GM19468 (cell line): ENCODE results near the gene PWP2.

ENCODE experiments used
- ATAC-seq: cut with Tn5 transposase; IDR thresholded peaks from one replicate; pipeline ENCODE4 v1.9.1; 2021; ENCODE audit warnings: mild to moderate bottlenecking, moderate library complexity, moderate number of reproducible peaks; ENCODE audit not compliant: unreplicated experiment; ENCODE audit errors: extremely low read depth

PWP2 gene

DNA sequence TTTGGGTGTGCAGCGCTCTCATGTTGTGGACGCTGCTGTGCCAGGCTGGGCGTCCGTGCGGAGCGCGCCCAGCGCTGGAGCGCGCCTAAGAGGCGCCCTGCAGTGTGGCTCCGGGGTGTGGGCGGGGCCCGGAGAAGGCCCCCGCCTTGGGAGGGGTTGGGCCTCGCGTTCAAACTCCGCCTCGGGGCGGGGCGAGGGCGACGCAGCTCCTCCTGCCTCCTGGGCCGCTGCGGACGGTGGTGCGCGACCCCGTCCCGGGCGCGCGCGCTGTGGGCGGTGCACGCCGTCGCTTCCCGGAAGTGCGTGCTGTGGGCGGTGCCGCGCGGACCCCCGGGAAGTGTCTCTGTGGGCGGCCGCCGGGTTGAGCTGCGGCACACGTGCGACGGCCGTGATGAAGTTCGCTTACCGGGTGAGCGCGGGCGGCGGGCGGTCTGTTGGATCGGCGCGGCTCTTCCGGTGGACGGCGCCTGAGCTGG, at the start of gene PWP2:
Gene PWP2 (plus strand): TSS at position 374 of the 476 bp plus-strand sequence. CDS start 18 bp downstream, at position 392.
- ATAC-seq = peak; percentile 55

DNA sequence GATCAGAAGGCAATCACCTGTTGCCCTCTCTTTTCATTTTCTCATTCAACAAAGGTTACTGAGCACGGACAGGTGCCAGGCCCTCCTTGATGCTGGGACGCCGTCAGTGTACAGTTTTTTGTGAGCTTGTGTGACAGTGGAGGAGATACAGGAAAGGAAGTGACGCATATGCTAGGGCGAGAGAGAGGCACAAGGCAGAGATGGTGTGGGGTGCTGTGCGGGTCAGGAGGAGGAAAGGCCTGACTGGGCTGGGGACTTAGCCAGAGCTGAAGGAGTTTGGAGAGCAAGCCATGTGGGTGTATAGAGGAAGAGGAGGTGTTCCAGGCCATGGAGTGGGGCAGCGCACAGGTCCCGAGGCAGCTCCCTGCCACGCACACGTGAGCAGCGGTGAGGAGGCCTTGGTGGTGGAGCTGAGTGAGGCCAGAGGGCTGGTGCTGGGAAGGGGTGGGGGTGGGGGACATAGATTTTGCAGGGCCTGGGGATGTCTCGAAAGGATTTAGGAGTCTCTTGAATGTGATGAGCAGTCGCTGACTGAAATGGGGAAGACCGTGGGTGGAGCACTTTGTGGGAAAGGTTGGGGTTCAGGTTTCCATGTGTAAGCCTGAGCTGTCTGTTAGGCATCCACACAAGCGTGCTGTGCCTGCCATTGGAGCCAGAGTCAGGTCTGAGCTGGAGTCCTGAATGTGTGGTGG, 49.1 kb upstream of the PWP2 start:
- no peak for ATAC-seq

- no peak for ATAC-seq
Observed at GRCh38 chr21:44058652-44058964, 48.6 kb upstream of the PWP2 start.

DNA sequence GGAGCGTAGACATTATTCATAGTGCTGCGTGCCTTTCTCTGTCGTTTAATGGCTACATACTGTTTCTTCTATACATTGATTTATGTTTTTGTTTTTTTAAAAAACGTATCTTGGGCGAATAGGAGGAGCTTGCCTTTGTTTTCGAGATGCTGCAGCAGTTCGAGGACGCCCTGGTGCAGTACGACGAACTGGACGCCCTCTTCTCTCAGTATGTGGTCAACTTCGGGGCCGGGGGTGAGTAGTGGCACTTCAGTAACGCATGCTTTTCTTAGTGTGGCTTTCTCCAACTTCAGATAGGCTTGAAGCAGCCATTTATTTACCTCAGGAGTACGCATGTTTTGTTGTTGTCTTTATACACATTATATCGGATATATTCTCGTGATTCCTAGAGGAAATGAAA, 48.2 kb upstream of the PWP2 start:
- no peak for ATAC-seq

DNA sequence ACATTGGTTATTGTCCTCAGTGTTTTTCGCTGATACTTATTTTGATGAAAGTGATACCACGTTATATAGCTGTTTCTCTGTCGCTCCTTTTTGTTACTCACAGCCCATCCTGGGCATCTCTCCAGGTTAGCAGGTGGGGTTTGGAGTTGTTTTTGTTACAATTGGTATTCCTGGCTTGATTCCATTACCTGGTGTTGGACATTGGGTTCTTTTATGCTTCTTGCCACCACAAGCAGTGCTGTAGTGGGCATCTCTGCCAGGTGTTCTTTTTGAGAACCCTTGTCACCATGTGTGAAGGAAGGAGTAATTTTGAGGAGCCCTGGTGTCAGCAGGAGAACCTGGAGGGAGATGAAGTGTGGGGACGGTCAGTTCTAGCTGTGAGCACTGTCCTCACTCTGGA, 47.5 kb upstream of the PWP2 start:
- ATAC-seq = no peak

DNA sequence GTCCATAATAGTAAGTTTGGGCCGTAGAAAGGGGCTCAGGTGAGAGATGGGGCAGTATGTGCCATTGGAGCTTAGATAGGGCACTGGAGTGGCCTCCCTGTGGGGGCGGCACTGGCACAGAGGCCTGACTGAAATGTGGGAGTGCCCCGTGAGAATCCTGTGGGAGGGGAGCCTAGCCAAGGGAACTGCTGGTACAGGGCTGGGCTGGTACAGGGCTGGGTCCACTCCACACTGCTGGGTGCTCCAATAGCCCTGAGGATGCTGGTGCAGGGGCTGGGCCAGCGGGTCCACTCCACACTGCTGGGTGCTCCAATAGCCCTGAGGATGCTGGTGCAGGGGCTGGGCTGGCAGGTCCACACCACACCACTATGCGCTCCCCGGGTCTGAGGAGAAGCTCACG, 44.8 kb upstream of the PWP2 start:
- ATAC-seq = no peak

- no peak for ATAC-seq
Observed at GRCh38 chr21:44063151-44063912, 43.9 kb upstream of the PWP2 start.

DNA sequence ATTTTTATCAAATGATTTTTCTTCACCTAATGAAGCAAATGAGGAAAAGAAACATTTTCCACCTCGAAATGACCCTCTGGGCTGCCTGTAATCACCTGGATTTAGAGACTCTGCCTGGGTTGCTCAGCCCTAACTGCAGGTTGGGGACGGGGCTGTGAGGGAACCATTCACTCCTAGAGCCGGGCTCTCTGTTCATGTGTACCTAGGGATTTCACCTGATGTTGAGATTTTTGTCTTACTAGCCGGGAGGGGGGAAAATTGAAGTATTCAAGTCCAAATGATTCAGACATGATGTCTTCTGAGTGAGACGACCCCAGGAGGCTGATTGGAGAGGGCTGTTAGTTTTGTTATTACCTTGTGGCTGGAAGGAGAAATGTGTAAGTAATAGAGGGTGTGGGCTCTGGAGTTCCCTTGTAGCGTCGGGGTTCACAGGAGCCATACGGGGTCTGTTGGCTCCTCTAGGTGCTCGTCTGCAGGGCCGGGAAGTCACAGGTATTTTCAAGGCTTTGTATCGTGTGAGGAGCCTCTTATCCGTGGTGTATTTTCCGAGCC, 42.3 kb upstream of the PWP2 start:
- no peak for ATAC-seq

GRCh38 chr21:44065428-44065827, 41.8 kb upstream of the PWP2 start:
- ATAC-seq = no peak

- ATAC-seq = no peak
Observed at GRCh38 chr21:44066116-44066515, 41.1 kb upstream of the PWP2 start.

GRCh38 chr21:44067011-44067839, 40.0 kb upstream of the PWP2 start:
- no peak for ATAC-seq

GRCh38 chr21:44070391-44070790, 36.8 kb upstream of the PWP2 start:
- no peak for ATAC-seq

DNA sequence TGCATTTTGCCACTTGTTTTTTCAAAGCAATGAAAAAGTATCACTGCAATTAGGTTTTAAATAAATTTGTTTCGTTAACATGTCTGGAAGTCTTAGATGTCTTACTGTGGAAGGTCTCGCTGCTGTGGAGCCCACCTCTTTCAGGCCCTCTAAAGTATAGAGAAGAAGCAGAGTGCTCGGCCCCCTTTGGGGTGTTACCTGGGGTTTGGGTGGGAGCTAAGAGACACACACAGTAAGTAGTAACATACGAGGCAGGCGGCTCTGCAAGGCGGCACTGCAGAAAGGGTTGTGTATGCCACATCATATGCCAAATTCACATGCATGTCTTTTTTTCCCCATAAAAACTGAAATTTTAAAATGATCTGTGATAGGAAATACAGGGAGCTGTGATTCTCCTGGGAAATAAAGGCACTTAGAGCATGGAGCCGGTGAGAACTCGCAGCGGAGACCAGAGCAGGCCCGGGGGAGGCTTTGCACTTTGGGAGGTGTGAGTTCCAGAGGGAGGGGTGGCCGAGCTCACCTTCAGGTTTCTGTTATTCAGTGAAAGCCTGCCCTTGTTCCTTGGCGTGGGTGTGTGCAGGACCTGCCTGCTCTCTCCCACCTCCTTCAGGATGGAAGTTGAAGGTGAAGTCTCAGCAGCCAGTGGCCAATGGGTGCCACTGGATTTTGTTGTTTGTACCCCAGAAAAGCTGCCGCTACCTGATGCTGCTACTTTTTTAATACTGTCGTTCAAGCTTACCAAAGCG, 35.7 kb upstream of the PWP2 start:
- ATAC-seq = no peak

DNA sequence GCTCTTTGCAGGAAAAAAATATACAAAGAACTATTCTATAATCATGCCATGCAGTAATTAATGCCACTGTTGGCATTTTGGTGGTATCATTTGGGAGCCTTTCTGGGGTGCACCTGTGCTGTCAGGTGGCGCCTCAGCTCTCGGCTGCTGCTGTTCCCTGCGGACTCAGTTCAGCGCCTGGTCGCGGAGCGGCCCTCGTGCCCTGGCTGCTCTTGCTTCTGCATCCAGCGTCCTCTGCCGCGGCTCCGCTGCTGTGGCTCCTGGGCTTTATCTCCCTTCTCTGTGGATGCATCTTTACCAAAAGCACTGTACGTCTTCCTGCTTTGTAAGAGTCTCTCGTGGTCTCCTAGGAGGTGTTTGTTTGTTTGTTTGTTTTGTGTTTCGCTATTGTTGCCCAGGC, 35.1 kb upstream of the PWP2 start:
- ATAC-seq = no peak

- ATAC-seq = no peak
Observed at GRCh38 chr21:44074315-44074958, 32.8 kb upstream of the PWP2 start.

GRCh38 chr21:44076316-44076715, 30.9 kb upstream of the PWP2 start:
- ATAC-seq = no peak

GRCh38 chr21:44078411-44078981, 28.7 kb upstream of the PWP2 start:
- no peak for ATAC-seq

- ATAC-seq = no peak
Observed at GRCh38 chr21:44079446-44079845, 27.8 kb upstream of the PWP2 start.

DNA sequence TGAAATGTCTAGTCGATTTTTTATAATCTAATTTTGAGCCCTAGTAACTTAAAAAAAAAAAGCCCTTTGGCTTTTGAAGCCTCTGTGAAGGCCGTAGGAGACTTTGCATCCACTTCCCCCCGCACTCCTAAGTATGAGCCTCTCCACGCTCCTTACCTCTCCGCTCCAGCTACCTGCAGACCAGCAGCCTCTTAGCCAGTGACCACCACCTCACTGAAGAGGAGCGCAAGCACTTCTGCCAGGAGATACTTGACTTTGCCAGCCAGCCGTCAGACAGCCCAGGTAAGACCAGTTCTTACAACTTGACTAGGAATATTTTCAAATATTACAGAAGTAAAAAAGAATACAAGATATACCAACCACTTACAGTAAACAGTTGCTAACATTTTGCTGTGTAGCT, 27.4 kb upstream of the PWP2 start:
- no peak for ATAC-seq
